ENCODE results near the gene FTCD.

- TF ChIP-seq CTCF (IDR thresholded peaks at IDR 0.05): no peak
- no peak for TF ChIP-seq POLR2A (IDR thresholded peaks at IDR 0.05)
- TF ChIP-seq POLR2AphosphoS5 (IDR thresholded peaks at IDR 0.05; ENCODE audit: insufficient read depth in 1 of 2, low read depth in 1 of 2): no peak
These were observed 30.3 kb upstream of the FTCD start for GRCh38 chr21:46185716-46186115.

All from vagina (tissue), 2 donors.